BE2C (cell line): ENCODE measurements around the gene KCND3.

Source experiments
- DNase-seq: peaks from one replicate; pipeline ENCODE4 v3.0.0-alpha.2; 2020
- H3K27me3 ChIP-seq: fragments of 250-450 bp; sonication (Bioruptor Pico); 2 replicates; pipeline ENCODE4 v1.5.1; 2020; ENCODE audit warnings: mild to moderate bottlenecking
- H3K36me3 ChIP-seq: fragments of 250-450 bp; sonication (Bioruptor Pico); 2 replicates; pipeline ENCODE4 v1.5.1; 2020; ENCODE audit warnings: mild to moderate bottlenecking
- H3K4me1 ChIP-seq: fragments of 250-450 bp; sonication (Bioruptor Pico); 2 replicates; pipeline ENCODE4 v1.5.1; 2020
- H3K4me3 ChIP-seq: 2 replicates; pipeline ENCODE4 v1.5.1; 2011; ENCODE audit warnings: low read depth, low read length
- H3K9me3 ChIP-seq: fragments of 250-450 bp; sonication (Bioruptor Pico); 2 replicates; pipeline ENCODE4 v1.5.1; 2020
- CTCF ChIP-seq: IDR thresholded peaks from 2 replicates; pipeline ENCODE4 v1.5.1; 2012; ENCODE audit warnings: mild to moderate bottlenecking, low read depth, low read length

The KCND3 gene

GRCh38 chr1:112006416-112007025 lies 17.1 kb upstream of the KCND3 start:
- no peak for TF ChIP-seq CTCF
- no peak overlapping the region for H3K4me3 ChIP-seq
- no peak for DNase-seq

GRCh38 chr1:112004076-112004475 lies 14.6 kb upstream of the KCND3 start:
- no peak for TF ChIP-seq CTCF
- Histone ChIP-seq H3K4me3 (no peak overlapping the region), H3K27me3 (peaks cover 12% of the 10 kb centered on the region; the same call in 1 of the 2 replicates), H3K9me3 (no peaks in the 10 kb centered on the region), H3K4me1 (no peaks in the 10 kb centered on the region), H3K36me3 (no peaks in the 10 kb centered on the region)
- no peak for DNase-seq

More at GRCh38 chr1:112006416-112007025, 17.1 kb upstream of the KCND3 start:
- no peaks in the 10 kb centered on the region for H3K4me1 ChIP-seq
- H3K36me3 ChIP-seq = no peaks in the 10 kb centered on the region
- no peaks in the 10 kb centered on the region for H3K9me3 ChIP-seq
- H3K27me3 ChIP-seq = peaks cover 14% of the 10 kb centered on the region; the same call in 1 of the 2 replicates

GRCh38 chr1:112002514-112002913 lies 13.0 kb upstream of the KCND3 start:
- no peak for TF ChIP-seq CTCF
- Histone ChIP-seq H3K36me3 (no peaks in the 10 kb centered on the region), H3K4me1 (no peaks in the 10 kb centered on the region), H3K4me3 (no peak overlapping the region), H3K27me3 (peaks cover 15% of the 10 kb centered on the region), H3K9me3 (no peaks in the 10 kb centered on the region)
- DNase-seq = no peak

- no peak for DNase-seq
- no peaks in the 10 kb centered on the region for H3K36me3 ChIP-seq
- no peak overlapping the region for H3K4me3 ChIP-seq
- peaks cover 15% of the 10 kb centered on the region for H3K27me3 ChIP-seq
- no peaks in the 10 kb centered on the region for H3K9me3 ChIP-seq
- H3K4me1 ChIP-seq = no peaks in the 10 kb centered on the region
- TF ChIP-seq CTCF = no peak
Measured at GRCh38 chr1:112001436-112001835, 12.0 kb upstream of the KCND3 start.

DNA sequence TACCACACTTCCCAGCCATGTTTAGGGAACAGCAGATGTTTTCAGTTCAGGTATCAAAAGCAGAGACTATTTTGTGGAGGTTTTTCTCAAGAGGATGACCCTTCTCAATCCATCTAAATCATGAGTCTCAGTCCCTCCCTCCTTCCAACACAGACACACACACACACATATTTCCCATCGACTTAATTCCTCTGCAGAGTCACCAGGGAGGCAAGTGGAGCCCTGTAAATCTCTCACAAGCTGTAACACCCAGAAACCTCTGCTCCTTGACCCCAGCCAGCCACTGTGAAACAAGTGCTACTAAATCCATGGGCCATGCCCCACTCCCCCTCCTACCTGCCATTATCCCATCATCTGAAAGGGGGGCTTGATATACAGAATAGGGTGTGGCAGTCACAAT lies 10.6 kb upstream of the KCND3 start:
- Histone ChIP-seq H3K9me3 (no peaks in the 10 kb centered on the region), H3K27me3 (peaks cover 15% of the 10 kb centered on the region), H3K4me3 (no peak overlapping the region), H3K4me1 (no peaks in the 10 kb centered on the region), H3K36me3 (no peaks in the 10 kb centered on the region)
- TF ChIP-seq CTCF = no peak
- DNase-seq = no peak

GRCh38 chr1:111998332-111998731 lies 8.9 kb upstream of the KCND3 start:
- no peaks in the 10 kb centered on the region for H3K4me1 ChIP-seq
- no peaks in the 10 kb centered on the region for H3K9me3 ChIP-seq
- H3K4me3 ChIP-seq = no peak overlapping the region
- no peak for DNase-seq
- H3K36me3 ChIP-seq = no peaks in the 10 kb centered on the region
- TF ChIP-seq CTCF = no peak
- peaks cover 20% of the 10 kb centered on the region for H3K27me3 ChIP-seq
